PC-9 (cell line): ENCODE measurements around the gene BRK1. TPM values are rescaled to one million over a fixed set of nuclear protein-coding genes. Genes with fewer than 3 reads are reported as not detected.
A peak's percentile ranks its signal among the peaks of the same experiment; 100 is the strongest.

ENCODE experiments used
- BruUV-seq: library from RNA; stranded (reverse); fragments of 400-500 nt; replicated peaks from 2 replicates; lab custom pipeline; 2021; lab: Mats Ljungman, UMichigan
- CTCF ChIA-PET: fragments of 300-600 bp; sonication (Branson Sonifier 250); formaldehyde crosslinking; loops from one replicate; lab custom pipeline; 2022; ENCODE audit warnings: antibody characterized with exemption; lab: Charles Lee
- POLR2A ChIA-PET: fragments of 300-600 bp; sonication (Branson Sonifier 250); formaldehyde crosslinking; loops from one replicate; lab custom pipeline; 2022; ENCODE audit warnings: antibody characterized with exemption; ENCODE audit not compliant: unreplicated experiment; lab: Charles Lee
- DNase-seq, 2 experiments: peaks; one replicate each; pipeline versions ENCODE4 v3.0.0 to v3.0.0-alpha.2; 2015 to 2022; ENCODE audit warnings: mixed read lengths in 1 of 2
- H2AFZ ChIP-seq: fragments of 200-600 bp; sonication (generic); 2 replicates; pipeline ENCODE4 v1.8.1; 2017; ENCODE audit warnings: antibody characterized with exemption
- H3F3A ChIP-seq: fragments of 200-600 bp; sonication (generic); 2 replicates; pipeline ENCODE4 v1.8.1; 2017; ENCODE audit warnings: antibody characterized with exemption, mild to moderate bottlenecking, low read depth; ENCODE audit not compliant: insufficient read depth
- H3K27ac ChIP-seq: fragments of 200-600 bp; sonication (generic); 2 replicates; pipeline ENCODE4 v1.6.1; 2016; ENCODE audit warnings: mixed run types
- H3K27me3 ChIP-seq: fragments of 200-600 bp; sonication (generic); 2 replicates; pipeline ENCODE4 v1.6.1; 2016; ENCODE audit warnings: low read depth, mixed run types; ENCODE audit not compliant: insufficient read depth
- H3K36me3 ChIP-seq: fragments of 200-600 bp; sonication (generic); 2 replicates; pipeline ENCODE4 v1.6.1; 2016; ENCODE audit warnings: low read depth, mixed run types
- H3K4me1 ChIP-seq: fragments of 200-600 bp; sonication (generic); replicated peaks from 2 replicates; pipeline ENCODE4 v1.6.1; 2016; ENCODE audit warnings: mixed run types; ENCODE audit not compliant: insufficient read depth
- H3K4me2 ChIP-seq: fragments of 200-600 bp; sonication (generic); 2 replicates; pipeline ENCODE4 v1.6.1; 2017; ENCODE audit warnings: mixed run types
- H3K4me3 ChIP-seq: fragments of 200-600 bp; sonication (generic); 2 replicates; pipeline ENCODE4 v1.6.1; 2016; ENCODE audit warnings: mixed run types
- H3K79me2 ChIP-seq: fragments of 200-600 bp; sonication (generic); 2 replicates; pipeline ENCODE4 v1.6.1; 2017; ENCODE audit warnings: low read depth, mixed run types
- H3K9me2 ChIP-seq: fragments of 200-600 bp; sonication (generic); 2 replicates; pipeline ENCODE4 v1.8.1; 2017; ENCODE audit warnings: mild to moderate bottlenecking; ENCODE audit not compliant: insufficient read depth
- H3K9me3 ChIP-seq: fragments of 200-600 bp; sonication (generic); 2 replicates; pipeline ENCODE4 v1.8.1; 2016; ENCODE audit warnings: low read depth; ENCODE audit not compliant: insufficient read depth
- H4K20me1 ChIP-seq: fragments of 200-600 bp; sonication (generic); 2 replicates; pipeline ENCODE4 v1.8.1; 2017; ENCODE audit not compliant: insufficient read depth
- EZH2 ChIP-seq: fragments of 200-600 bp; sonication (generic); IDR thresholded peaks from 2 replicates; pipeline ENCODE4 v1.8.0; 2017; ENCODE audit warnings: antibody characterized with exemption, low read depth
- intact Hi-C: fragments of 100-400 bp; cut with micrococcal nuclease; formaldehyde crosslinking; loops from one replicate; pipeline ENCODE4 v1.10.0; 2022; ENCODE audit not compliant: unreplicated experiment
- total RNA-seq: library from RNA; stranded (reverse); gene quantifications from 2 replicates; pipeline ENCODE4 v1.2.3, GENCODE V29; 2021
- TF ChIP-seq, protein P1 (sequence below): fragments of 200-600 bp; sonication (generic); conservative IDR thresholded peaks from 2 replicates; pipeline ENCODE4 v1.6.1; 2017; ENCODE audit warnings: mixed run types, antibody characterized with exemption, mild to moderate bottlenecking, moderate library complexity

The BRK1 gene
- total RNA-seq, 1 experiment from 2014 or later = 109 TPM

- ChIA-PET POLR2A (no interaction called here), CTCF (interaction anchor here (0.5 to 0.7 kb wide), 2 partner anchors 27 to 1747 kb away, joined by 3 to 4 read pairs; no protein-coding TSS in a partner anchor)
- no peaks in the 10 kb centered on the region for H3K27me3 ChIP-seq
- peaks cover 26% of the 10 kb centered on the region for H3K4me1 ChIP-seq
- peaks cover 14% of the 10 kb centered on the region for H3K9me3 ChIP-seq
- peak within 1 kb of the TSS; percentile 99 for H2AFZ ChIP-seq
- peaks cover 49% of the 10 kb centered on the region for H3F3A ChIP-seq
- no peak for TF ChIP-seq EZH2
- TF ChIP-seq, protein P1, sequence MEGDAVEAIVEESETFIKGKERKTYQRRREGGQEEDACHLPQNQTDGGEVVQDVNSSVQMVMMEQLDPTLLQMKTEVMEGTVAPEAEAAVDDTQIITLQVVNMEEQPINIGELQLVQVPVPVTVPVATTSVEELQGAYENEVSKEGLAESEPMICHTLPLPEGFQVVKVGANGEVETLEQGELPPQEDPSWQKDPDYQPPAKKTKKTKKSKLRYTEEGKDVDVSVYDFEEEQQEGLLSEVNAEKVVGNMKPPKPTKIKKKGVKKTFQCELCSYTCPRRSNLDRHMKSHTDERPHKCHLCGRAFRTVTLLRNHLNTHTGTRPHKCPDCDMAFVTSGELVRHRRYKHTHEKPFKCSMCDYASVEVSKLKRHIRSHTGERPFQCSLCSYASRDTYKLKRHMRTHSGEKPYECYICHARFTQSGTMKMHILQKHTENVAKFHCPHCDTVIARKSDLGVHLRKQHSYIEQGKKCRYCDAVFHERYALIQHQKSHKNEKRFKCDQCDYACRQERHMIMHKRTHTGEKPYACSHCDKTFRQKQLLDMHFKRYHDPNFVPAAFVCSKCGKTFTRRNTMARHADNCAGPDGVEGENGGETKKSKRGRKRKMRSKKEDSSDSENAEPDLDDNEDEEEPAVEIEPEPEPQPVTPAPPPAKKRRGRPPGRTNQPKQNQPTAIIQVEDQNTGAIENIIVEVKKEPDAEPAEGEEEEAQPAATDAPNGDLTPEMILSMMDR = peak; percentile 74
- H3K79me2 ChIP-seq = peaks cover 45% of the 10 kb centered on the region
- intact Hi-C loops = loop anchor here (1.0 to 2.0 kb wide), 2 partner anchors 40 to 61 kb away; no protein-coding TSS in a partner anchor
- H3K27ac ChIP-seq = peak within 1 kb of the TSS; percentile 50
- peak within 1 kb of the TSS; percentile 99 for H3K4me3 ChIP-seq
- H3K9me2 ChIP-seq = no peaks in the 10 kb centered on the region
- H4K20me1 ChIP-seq = no peaks in the 10 kb centered on the region
- DNase-seq = peak in 1 of 2 experiments; percentile 65
- peaks cover 25% of the 10 kb centered on the region for H3K36me3 ChIP-seq
- peak within 1 kb of the TSS; percentile 93 for H3K4me2 ChIP-seq
- TSS peak; percentile 42 for BruUV-seq
Measured at GRCh38 chr3:10164546-10165393, 49.3 kb downstream of the BRK1 start, which contains the start of gene IRAK2. Gene IRAK2 (plus strand): TSS chr3:10164919. CDS start chr3:10164955, 36 bp downstream.

- H3K4me3 ChIP-seq = peak overlapping the region; percentile 99; the same call in 1 of the 2 replicates
- H3K27me3 ChIP-seq = no peaks in the 10 kb centered on the region
- no TSS peak for BruUV-seq
Measured at GRCh38 chr3:10166213-10166604, 50.7 kb downstream of the BRK1 start.

GRCh38 chr3:10169000-10169496 is 53.6 kb downstream of the BRK1 start:
- Histone ChIP-seq H3K79me2 (peaks cover 74% of the 10 kb centered on the region), H4K20me1 (no peaks in the 10 kb centered on the region; the same call in 1 of the 2 replicates), H3F3A (peaks cover 45% of the 10 kb centered on the region), H3K27ac (peak overlapping the region; percentile 37), H3K9me2 (no peaks in the 10 kb centered on the region), H3K4me3 (0 out of 2 replicates have a peak overlapping the region, but pooled peaks have one; percentile 7), H3K4me2 (0 out of 2 replicates have a peak overlapping the region, but pooled peaks have one; percentile 15), H2AFZ (no peak overlapping the region), H3K9me3 (peaks cover 25% of the 10 kb centered on the region), H3K36me3 (peaks cover 34% of the 10 kb centered on the region), H3K4me1 (peaks cover 25% of the 10 kb centered on the region), H3K27me3 (no peaks in the 10 kb centered on the region)
- no peak for TF ChIP-seq EZH2
- TF ChIP-seq, protein P1 = peak; percentile 58
- no TSS peak for BruUV-seq
- ChIA-PET POLR2A (no interaction called here), CTCF (no interaction called here)
- DNase-seq = peak; percentile 21 to 72
- intact Hi-C loops = no loop called here

More at GRCh38 chr3:10166213-10166604, 50.7 kb downstream of the BRK1 start:
- Histone ChIP-seq H3F3A (peaks cover 40% of the 10 kb centered on the region), H3K9me3 (peaks cover 25% of the 10 kb centered on the region), H3K4me1 (peaks cover 22% of the 10 kb centered on the region), H3K9me2 (no peaks in the 10 kb centered on the region), H3K4me2 (peak overlapping the region; percentile 93), H3K27ac (0 out of 2 replicates have a peak overlapping the region, but pooled peaks have one; percentile 14), H4K20me1 (no peaks in the 10 kb centered on the region), H3K36me3 (peaks cover 34% of the 10 kb centered on the region), H2AFZ (no peak overlapping the region; the same call in 1 of the 2 replicates), H3K79me2 (peaks cover 59% of the 10 kb centered on the region)
- TF ChIP-seq, protein P1 = no peak
- TF ChIP-seq EZH2 = no peak
- CTCF ChIA-PET = interaction anchor here (0.6 kb wide), 1 partner anchor 319 kb away, joined by 3 read pairs; no protein-coding TSS in a partner anchor
- POLR2A ChIA-PET = no interaction called here
- no peak for DNase-seq
- intact Hi-C loops = no loop called here
